ENCODE data around the gene EMC9.

The EMC9 gene

DNA sequence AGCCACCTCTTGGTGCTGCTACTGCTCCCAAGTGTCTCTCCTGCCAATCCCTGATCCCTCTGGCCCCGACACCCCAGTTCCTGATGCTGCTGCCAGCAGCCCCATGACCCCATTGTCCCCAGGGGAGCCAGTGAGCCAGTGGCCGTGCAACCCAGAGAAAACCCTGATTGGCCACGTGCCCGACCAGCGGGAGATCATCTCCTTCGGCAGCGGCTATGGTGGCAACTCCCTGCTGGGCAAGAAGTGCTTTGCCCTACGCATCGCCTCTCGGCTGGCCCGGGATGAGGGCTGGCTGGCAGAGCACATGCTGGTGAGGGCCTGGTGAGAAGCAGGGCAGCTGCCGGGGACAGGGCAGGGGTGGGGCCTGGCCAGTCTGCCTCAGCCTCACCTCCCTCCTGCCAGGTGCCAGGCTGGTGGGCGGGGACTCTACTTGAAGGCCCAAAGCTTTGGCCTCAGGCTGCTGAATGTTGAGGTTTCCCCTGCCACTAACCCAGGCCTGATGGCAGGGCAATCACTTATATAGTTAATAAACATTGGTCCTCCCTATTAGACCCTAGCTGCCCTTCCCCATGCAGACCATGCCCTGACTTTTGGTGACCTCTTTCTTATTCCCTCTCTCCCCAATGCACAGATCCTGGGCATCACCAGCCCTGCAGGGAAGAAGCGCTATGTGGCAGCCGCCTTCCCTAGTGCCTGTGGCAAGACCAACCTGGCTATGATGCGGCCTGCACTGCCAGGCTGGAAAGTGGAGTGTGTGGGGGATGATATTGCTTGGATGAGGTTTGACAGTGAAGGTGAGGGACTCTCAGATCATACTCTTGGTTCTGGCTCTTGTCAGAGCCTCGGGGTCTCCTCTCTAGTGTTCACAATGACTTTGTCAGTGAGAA lies 42.2 kb downstream of the EMC9 start:
- no peak overlapping the region for H3K4me2 ChIP-seq
- H3K4me3 ChIP-seq: no peak overlapping the region
- H3K9me3 ChIP-seq (replicated peaks in 1 of 11): peaks cover 0 to 22% (median 14%) of the 10 kb centered on the region in 11 experiments; a peak in 17 of 22 replicates
- H3K36me3 ChIP-seq: peaks cover 74 to 85% (median 80%) of the 10 kb centered on the region in 11 experiments
- H4K20me1 ChIP-seq: peaks cover 0 to 78% (median 5%) of the 10 kb centered on the region in 11 experiments; a peak in 9 of 22 replicates
- H3K27ac ChIP-seq: no peak overlapping the region
- H3K4me1 ChIP-seq: peaks cover 16 to 38% (median 24%) of the 10 kb centered on the region in 10 experiments
- no peaks in the 10 kb centered on the region for H3K27me3 ChIP-seq
- peak overlapping the region in 1 of 11 experiments; percentile 8; a peak in 3 of 22 replicates for H3K9ac ChIP-seq
- no peak for TF ChIP-seq Cebpa-rat (IDR thresholded peaks at IDR 0.05)

DNA sequence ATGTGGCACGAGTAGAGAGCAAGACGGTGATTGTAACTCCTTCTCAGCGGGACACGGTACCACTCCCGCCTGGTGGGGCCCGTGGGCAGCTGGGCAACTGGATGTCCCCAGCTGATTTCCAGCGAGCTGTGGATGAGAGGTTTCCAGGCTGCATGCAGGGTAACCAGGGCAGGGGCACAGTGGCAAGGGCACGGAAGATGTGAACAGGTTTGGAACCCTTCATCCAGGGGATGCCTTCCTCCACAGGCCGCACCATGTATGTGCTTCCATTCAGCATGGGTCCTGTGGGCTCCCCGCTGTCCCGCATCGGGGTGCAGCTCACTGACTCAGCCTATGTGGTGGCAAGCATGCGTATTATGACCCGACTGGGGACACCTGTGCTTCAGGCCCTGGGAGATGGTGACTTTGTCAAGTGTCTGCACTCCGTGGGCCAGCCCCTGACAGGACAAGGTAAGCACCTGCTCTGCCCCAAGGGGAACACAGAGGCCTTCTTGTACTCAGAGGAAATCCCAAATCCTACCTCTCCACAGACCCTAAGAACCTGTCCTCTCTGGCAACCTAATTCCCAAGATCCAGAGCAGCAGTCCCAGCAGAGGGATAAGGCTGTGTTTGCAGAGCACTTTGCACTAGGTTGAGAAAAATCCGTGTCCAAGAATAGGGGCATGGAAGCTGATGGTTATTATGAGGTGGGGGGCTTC lies 43.0 kb downstream of the EMC9 start:
- Histone ChIP-seq H4K20me1 (peaks cover 0 to 73% (median 5%) of the 10 kb centered on the region in 11 experiments; a peak in 9 of 22 replicates), H3K4me2 (no peak overlapping the region), H3K9me3 (replicated peaks in 1 of 11) (peaks cover 0 to 14% (median 6%) of the 10 kb centered on the region in 11 experiments; a peak in 16 of 22 replicates), H3K4me3 (no peak overlapping the region), H3K9ac (peak overlapping the region in 2 of 11 experiments; percentile 14 to 16; a peak in 4 of 22 replicates), H3K27ac (no peak overlapping the region), H3K27me3 (no peaks in the 10 kb centered on the region), H3K36me3 (peaks cover 66 to 78% (median 72%) of the 10 kb centered on the region in 11 experiments), H3K4me1 (peaks cover 21 to 42% (median 29%) of the 10 kb centered on the region in 10 experiments)
- TF ChIP-seq Cebpa-rat (IDR thresholded peaks at IDR 0.05): no peak

DNA sequence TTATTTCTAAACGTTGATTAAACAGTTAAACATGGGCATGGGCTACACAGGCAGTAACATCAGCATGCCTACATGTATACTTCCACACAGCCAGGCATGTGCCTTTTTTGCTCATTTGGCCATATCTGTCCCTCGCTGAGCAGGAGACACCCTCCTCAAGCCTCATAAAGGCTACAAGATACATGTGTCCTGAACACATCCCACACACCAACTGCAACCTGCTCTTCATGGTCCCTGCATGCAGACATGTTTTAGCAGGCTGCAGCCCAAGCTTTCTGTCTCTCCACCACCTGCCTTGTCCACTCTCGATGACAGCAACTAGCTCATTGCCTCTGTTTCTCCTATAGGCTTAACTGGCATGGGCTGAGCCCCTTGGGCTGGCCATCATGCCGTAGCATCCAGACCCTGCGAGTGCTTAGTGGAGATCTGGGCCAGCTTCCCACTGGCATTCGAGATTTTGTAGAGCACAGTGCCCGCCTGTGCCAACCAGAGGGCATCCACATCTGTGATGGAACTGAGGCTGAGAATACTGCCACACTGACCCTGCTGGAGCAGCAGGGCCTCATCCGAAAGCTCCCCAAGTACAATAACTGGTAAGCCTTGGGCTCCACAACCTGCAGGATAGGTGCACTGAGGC lies 44.7 kb downstream of the EMC9 start:
- Histone ChIP-seq H3K4me3 (no peak overlapping the region), H3K9ac (peak overlapping the region in 1 of 11 experiments; percentile 8; a peak in 1 of 22 replicates), H3K27me3 (no peaks in the 10 kb centered on the region), H4K20me1 (peaks cover 0 to 61% (median 5%) of the 10 kb centered on the region in 11 experiments; a peak in 9 of 22 replicates), H3K4me2 (peak overlapping the region; percentile 79 to 94 (median 91)), H3K4me1 (peaks cover 32 to 59% (median 45%) of the 10 kb centered on the region in 10 experiments), H3K27ac (0 out of 22 replicates have a peak overlapping the region, but pooled peaks of 1 of the 11 experiments have one; percentile 99), H3K36me3 (peaks cover 49 to 60% (median 55%) of the 10 kb centered on the region in 11 experiments), H3K9me3 (replicated peaks in 1 of 11) (no peaks in the 10 kb centered on the region)
- no peak for TF ChIP-seq Cebpa-rat (IDR thresholded peaks at IDR 0.05)

DNA sequence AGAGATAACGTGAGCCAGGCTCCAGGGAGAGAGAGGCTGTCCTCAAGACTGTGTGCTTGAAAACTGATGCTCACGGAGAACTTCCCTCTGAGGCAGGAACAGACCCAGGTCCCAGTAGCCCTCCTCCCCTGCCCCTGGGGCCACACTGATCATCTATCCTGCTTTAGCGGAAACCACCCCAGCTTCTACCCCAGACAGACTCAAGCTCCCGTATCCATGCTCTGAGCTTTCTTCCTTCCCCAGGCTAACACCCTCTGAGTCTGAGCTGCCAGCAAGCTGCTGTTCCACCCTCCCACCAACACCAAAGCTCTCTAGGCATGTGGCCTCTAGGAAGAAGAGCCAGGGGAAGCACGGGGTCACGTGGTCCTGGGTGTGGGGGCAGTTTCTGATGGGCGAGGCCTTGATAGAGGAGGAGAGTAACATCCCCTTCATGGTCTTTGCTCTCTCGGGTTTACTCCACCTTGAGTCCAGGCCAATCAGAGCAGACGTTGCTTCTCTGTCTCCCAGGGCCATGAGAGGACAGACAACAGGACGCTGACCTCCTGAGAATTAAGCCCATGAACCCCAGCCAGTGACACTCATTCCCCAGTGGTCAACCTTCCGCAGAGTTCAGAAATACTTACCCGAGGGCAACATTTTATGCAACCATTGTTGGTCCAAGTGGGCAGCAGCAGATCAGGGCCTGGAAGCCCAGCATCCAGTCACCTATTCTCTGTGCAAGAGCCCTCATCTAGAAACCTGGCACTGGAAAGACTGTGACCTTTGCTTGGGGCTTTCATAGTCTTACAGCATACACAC lies 45.9 kb downstream of the EMC9 start:
- H3K4me3 ChIP-seq: peak overlapping the region; percentile 73 to 97 (median 87)
- peak overlapping the region; percentile 94 to 100 (median 98) for H3K27ac ChIP-seq
- peak overlapping the region; percentile 79 to 94 (median 91) for H3K4me2 ChIP-seq
- no peak for TF ChIP-seq Cebpa-rat (IDR thresholded peaks at IDR 0.05)
- H4K20me1 ChIP-seq: peaks cover 0 to 49% (median 5%) of the 10 kb centered on the region in 11 experiments; a peak in 9 of 22 replicates
- peak overlapping the region; percentile 91 to 100 (median 97) for H3K9ac ChIP-seq
- H3K9me3 ChIP-seq (replicated peaks in 1 of 11): no peaks in the 10 kb centered on the region
- peaks cover 37 to 48% (median 43%) of the 10 kb centered on the region in 11 experiments for H3K36me3 ChIP-seq
- H3K27me3 ChIP-seq: no peaks in the 10 kb centered on the region
- H3K4me1 ChIP-seq: peaks cover 38 to 70% (median 51%) of the 10 kb centered on the region in 10 experiments

DNA sequence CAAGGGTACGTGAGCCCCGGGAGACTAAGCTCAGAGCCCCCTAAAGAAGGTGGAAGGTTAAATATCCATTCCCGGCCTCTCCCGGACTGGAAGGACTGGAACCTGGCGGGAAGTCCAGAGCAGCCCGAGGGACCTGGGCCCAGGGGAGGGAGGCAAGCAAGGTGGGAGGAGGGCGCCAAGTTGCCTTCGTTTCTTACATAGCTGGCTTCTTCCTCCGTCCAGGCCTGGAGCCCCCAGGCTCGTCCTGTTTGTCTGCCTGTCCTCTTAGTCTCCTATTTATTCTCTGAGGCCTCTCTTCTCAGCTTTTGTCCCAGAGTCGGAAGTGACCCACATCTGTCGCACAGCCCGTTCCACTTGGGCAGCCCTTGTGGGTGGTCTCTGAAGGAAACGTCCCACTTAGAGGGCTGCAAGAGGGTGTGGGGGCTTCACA lies 46.5 kb downstream of the EMC9 start:
- Histone ChIP-seq H3K9me3 (replicated peaks in 1 of 11) (no peaks in the 10 kb centered on the region), H3K36me3 (peaks cover 31 to 42% (median 37%) of the 10 kb centered on the region in 11 experiments), H3K27ac (peak overlapping the region; percentile 94 to 100 (median 98)), H3K4me1 (peaks cover 41 to 68% (median 52%) of the 10 kb centered on the region in 10 experiments), H4K20me1 (peaks cover 0 to 43% (median 5%) of the 10 kb centered on the region in 11 experiments; a peak in 9 of 22 replicates), H3K4me3 (peak overlapping the region; percentile 73 to 97 (median 87)), H3K4me2 (peak overlapping the region; percentile 79 to 94 (median 91)), H3K27me3 (no peaks in the 10 kb centered on the region), H3K9ac (peak overlapping the region; percentile 91 to 100 (median 97))
- TF ChIP-seq Cebpa-rat (IDR thresholded peaks at IDR 0.05): no peak

DNA sequence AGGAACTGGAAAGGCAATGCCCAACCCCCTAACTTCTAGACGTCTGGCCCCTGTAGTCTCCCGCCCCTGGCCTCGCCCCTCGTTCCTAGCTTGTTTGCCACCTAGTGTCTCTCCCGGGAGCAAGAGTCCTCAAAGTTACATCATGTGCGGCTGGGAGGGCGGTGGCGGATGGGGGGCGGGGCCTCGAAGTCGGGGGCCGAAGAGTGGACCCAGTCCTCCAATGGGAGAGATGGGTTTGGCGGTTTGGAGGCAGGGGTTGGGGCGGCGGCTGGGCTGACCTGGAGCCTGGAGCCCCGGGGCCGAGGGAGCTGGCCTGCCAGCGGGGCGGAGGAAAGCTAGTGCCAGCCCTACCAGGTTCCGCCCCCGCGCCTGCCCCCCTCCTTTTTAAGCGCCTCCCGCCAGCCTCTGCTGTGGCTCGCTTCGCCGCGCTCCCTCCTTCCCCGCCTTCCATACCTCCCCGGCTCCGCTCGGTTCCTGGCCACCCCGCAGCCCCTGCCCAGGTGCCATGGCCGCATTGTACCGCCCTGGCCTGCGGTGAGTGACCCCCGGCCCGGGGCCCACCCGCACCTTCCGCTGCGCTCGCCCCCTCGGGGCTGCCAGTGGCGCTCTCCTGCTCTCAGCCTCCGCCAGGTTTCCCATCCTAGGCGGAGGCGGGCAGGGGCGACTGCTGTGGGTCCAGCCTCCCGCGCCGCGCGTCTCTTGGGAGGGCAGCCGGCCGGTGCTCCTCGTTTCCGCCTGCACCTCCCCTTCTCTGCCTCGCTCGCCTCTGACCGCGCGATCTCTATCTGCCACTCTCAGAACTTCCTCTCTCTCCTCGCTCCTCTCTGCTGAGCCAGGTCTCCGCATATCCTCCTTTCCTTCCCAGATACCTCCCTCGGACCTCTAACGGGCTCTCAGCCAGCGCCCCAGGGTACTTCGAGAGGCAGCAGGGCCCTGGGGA lies 47.2 kb downstream of the EMC9 start, which contains the start of gene PCK2:
PCK2 (plus strand) TSS at position 411 of the 940 bp plus-strand sequence; CDS start at position 506, 95 bp downstream.
- peak within 1 kb of the TSS; percentile 94 to 100 (median 98) for H3K27ac ChIP-seq
- peak within 1 kb of the TSS; percentile 79 to 94 (median 91) for H3K4me2 ChIP-seq
- peak within 1 kb of the TSS; percentile 91 to 100 (median 97) for H3K9ac ChIP-seq
- H3K36me3 ChIP-seq: peaks cover 24 to 36% (median 30%) of the 10 kb centered on the region in 11 experiments
- H3K27me3 ChIP-seq: no peaks in the 10 kb centered on the region
- no peaks in the 10 kb centered on the region for H3K9me3 ChIP-seq (replicated peaks in 1 of 11)
- peaks cover 0 to 36% (median 4%) of the 10 kb centered on the region in 11 experiments; a peak in 9 of 22 replicates for H4K20me1 ChIP-seq
- 0 out of 22 replicates have a peak, but pooled peaks of 1 of the 11 experiments have one; percentile 28 for TF ChIP-seq Cebpa-rat (IDR thresholded peaks at IDR 0.05)
- peak within 1 kb of the TSS; percentile 73 to 97 (median 87) for H3K4me3 ChIP-seq
- H3K4me1 ChIP-seq: peaks cover 41 to 62% (median 49%) of the 10 kb centered on the region in 10 experiments

All from BLaER1 treated with 17β-estradiol and CSF1 and Interleukin-3, amounts not matched to agents 10 nM and 100 nM (cell line).